Ovary (tissue), 3 donors: ENCODE measurements around the gene SMIM7.

Experiments
- POLR2A ChIP-seq: fragments of 450-650 bp; IDR thresholded peaks from one replicate; pipeline ENCODE4 v1.6.1; 2017; ENCODE audit warnings: antibody characterized with exemption, mild to moderate bottlenecking, moderate library complexity
- TF ChIP-seq, protein P1 (sequence below), 3 donors: fragments of 450-650 bp in 2 of 3; fragments of 200-600 bp in 1 of 3; IDR thresholded peaks; one replicate each; pipeline versions ENCODE4 v1.5.1 to v1.8.0; 2016 to 2022; ENCODE audit warnings: antibody characterized with exemption in 3 of 3, mild to moderate bottlenecking in 1 of 3
- donor health status: DM: no; HTN: no; CAD: no.

- TF ChIP-seq, protein P1, sequence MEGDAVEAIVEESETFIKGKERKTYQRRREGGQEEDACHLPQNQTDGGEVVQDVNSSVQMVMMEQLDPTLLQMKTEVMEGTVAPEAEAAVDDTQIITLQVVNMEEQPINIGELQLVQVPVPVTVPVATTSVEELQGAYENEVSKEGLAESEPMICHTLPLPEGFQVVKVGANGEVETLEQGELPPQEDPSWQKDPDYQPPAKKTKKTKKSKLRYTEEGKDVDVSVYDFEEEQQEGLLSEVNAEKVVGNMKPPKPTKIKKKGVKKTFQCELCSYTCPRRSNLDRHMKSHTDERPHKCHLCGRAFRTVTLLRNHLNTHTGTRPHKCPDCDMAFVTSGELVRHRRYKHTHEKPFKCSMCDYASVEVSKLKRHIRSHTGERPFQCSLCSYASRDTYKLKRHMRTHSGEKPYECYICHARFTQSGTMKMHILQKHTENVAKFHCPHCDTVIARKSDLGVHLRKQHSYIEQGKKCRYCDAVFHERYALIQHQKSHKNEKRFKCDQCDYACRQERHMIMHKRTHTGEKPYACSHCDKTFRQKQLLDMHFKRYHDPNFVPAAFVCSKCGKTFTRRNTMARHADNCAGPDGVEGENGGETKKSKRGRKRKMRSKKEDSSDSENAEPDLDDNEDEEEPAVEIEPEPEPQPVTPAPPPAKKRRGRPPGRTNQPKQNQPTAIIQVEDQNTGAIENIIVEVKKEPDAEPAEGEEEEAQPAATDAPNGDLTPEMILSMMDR (IDR thresholded peaks at IDR 0.05) = no peak
- no peak for TF ChIP-seq POLR2A
These were observed 56.9 kb downstream of the SMIM7 start for GRCh38 chr19:16603090-16603489.
